ENCODE results near the gene TBC1D9B.

TBC1D9B gene

DNA sequence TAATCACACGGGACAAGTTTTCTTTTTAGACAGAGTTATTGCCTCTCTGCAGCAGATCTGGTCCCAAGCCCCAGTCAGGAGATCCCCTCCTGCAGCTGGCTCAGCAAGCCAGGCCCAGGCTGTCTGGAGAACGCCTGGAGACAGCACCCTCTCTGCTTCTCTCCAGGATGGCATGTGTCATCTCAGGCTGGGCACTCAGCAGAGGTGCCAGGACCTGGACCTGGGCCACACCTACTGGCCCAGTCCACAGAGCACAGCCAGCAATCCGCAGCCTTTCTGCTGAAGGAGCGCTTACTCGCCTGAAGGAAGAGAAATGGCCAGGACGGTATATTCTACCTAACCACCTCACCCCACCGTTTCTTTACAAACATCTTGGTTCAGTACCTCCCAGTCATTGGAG is 4.7 kb upstream of the TBC1D9B start:
- in situ Hi-C loops (cut with HindIII; ENCODE audit: low sequenced_read_pairs): no loop called here
- TF ChIP-seq, protein P1, sequence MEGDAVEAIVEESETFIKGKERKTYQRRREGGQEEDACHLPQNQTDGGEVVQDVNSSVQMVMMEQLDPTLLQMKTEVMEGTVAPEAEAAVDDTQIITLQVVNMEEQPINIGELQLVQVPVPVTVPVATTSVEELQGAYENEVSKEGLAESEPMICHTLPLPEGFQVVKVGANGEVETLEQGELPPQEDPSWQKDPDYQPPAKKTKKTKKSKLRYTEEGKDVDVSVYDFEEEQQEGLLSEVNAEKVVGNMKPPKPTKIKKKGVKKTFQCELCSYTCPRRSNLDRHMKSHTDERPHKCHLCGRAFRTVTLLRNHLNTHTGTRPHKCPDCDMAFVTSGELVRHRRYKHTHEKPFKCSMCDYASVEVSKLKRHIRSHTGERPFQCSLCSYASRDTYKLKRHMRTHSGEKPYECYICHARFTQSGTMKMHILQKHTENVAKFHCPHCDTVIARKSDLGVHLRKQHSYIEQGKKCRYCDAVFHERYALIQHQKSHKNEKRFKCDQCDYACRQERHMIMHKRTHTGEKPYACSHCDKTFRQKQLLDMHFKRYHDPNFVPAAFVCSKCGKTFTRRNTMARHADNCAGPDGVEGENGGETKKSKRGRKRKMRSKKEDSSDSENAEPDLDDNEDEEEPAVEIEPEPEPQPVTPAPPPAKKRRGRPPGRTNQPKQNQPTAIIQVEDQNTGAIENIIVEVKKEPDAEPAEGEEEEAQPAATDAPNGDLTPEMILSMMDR (IDR thresholded peaks at IDR 0.05; ENCODE audit: low read depth, low read length, missing control alignments): no peak
- no peak for DNase-seq (ENCODE audit: low read depth)
- H3K4me3 ChIP-seq (ENCODE audit: low read depth, low read length): no peak overlapping the region

DNA sequence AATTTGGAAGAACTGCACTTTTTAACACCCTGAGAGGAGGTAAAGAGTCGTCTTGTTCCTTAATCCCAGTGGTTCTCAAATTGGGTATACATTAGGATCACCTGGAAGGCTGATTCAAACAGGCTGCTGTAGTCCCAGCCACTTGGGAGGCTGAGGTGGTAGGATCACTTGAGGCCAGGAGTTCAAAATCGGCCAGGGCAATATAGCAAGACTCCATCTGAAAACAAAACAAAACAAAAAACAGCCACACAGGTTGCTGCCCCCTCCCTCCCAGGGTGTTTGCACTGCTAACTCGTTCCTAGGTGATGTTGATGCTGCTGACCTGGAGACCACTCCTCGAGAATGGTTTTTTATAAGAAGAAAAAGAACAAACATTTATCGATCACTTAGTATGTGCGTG is 1.5 kb upstream of the TBC1D9B start:
- TF ChIP-seq, protein P1 (IDR thresholded peaks at IDR 0.05; ENCODE audit: low read depth, low read length, missing control alignments): no peak
- DNase-seq (ENCODE audit: low read depth): no peak
- in situ Hi-C loops (cut with HindIII; ENCODE audit: low sequenced_read_pairs): no loop called here
- no peak overlapping the region for H3K4me3 ChIP-seq (ENCODE audit: low read depth, low read length)

DNA sequence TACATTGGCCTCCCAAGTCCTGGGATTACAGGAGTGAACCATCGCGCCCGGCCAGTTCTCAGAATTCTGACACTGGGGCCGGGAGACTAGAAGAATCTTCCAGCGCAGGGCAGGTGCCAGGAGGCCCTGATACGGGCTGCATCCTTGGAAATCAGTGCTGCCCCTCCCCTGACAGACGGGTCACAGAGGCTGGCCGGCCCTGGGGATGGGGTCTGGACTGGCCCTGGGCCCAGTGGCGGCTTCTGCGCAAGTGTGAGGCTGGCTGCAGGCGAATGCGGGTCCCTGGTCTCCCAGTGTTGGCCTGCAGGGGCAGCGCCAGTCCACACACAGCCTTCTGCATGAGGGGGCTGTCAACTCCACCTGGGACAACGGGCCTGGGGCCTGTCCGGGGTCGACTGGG is 831 bp upstream of the TBC1D9B start:
- DNase-seq (ENCODE audit: low read depth): no peak
- in situ Hi-C loops (cut with HindIII; ENCODE audit: low sequenced_read_pairs): no loop called here
- no peak overlapping the region for H3K4me3 ChIP-seq (ENCODE audit: low read depth, low read length)
- TF ChIP-seq, protein P1 (IDR thresholded peaks at IDR 0.05; ENCODE audit: low read depth, low read length, missing control alignments): peak; percentile 25

DNA sequence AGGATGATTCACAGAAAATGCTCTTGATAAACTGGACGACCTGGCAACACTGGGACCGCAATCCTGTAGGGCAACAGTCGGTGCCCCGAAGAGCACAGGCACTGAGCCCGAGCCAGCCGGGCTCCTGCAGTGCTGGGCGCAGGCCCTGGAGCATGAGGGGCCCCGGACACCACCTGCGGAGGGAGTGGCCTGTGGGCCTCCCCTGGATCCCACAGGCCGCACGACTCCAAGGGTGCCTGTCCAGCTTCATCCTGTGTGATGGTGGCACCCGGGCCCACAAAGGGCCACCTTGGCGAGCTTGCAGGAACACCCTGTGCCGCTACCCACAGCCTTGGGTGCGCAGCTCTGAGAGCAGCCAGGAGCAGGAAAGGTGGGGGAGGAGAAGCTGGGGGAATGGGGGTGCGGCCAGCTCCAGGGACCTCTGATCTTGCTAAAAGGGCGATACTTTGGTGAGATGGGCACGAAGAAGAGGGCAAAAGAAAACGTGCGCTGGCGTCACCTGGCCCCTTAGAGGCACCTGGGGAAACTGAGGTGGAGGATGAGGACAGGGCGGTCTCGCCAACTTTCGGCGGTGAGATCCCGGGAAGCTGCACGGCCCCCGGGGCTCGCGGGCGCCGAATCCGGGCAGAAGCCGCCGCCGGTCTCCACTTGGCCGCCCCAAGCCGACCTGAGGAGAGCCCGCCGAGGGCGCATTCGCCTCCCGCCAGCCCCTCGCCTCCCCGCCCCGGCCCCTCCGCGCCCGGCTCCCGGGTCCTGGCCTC is 722 bp downstream of the TBC1D9B start:
- TF ChIP-seq, protein P1 (IDR thresholded peaks at IDR 0.05; ENCODE audit: low read depth, low read length, missing control alignments): no peak
- in situ Hi-C loops (cut with HindIII; ENCODE audit: low sequenced_read_pairs): no loop called here
- DNase-seq (ENCODE audit: low read depth): no peak
- H3K4me3 ChIP-seq (ENCODE audit: low read depth, low read length): peak overlapping the region; percentile 65

DNA sequence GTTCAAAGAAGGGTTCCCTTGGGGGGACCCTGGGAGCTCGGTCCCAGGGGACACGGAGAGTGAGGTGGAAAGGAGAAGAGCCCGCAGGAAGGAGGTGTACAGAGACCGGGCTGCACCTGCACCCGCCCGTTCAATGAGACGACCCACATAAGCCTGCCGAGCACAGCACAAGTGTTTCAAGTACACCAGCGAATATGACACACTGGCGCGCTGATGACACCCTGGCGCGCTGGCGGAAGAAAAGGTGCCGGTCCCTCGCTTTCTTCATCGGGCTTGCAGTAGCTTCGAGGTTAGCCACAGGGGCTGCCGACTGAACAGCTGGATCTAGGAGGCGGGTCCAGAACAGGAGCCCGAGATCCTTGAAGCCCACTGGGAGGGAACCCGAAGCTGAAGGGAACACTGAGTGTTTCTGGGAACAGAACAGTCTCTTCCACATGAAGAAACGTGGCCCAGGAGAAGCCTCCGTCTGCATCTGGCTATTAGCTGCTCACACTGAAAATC is 1.4 kb downstream of the TBC1D9B start:
- in situ Hi-C loops (cut with HindIII; ENCODE audit: low sequenced_read_pairs): no loop called here
- H3K4me3 ChIP-seq (ENCODE audit: low read depth, low read length): peak overlapping the region; percentile 65
- no peak for DNase-seq (ENCODE audit: low read depth)
- TF ChIP-seq, protein P1 (IDR thresholded peaks at IDR 0.05; ENCODE audit: low read depth, low read length, missing control alignments): no peak

DNA sequence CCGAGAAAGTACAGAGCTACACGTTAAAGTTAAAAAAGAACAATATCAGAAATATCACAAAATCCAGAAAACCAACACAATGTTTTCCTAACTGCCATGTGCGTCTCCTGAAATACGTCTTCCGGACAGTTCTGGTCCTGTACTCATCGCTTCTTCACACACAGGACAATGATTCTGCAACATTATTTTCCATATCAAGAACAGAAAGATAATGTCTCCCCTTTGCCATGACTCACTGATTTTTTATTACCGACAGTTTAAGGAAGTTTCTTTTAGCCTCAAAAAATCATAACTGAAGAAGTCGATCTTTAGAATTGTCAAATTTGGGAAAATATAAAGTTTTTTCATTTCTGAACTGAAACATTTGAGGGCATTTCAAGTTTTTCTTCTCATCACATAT is 2.5 kb downstream of the TBC1D9B start:
- in situ Hi-C loops (cut with HindIII; ENCODE audit: low sequenced_read_pairs): no loop called here
- no peak overlapping the region for H3K4me3 ChIP-seq (ENCODE audit: low read depth, low read length)
- DNase-seq (ENCODE audit: low read depth): no peak
- TF ChIP-seq, protein P1 (IDR thresholded peaks at IDR 0.05; ENCODE audit: low read depth, low read length, missing control alignments): no peak

All from astrocyte of the cerebellum (primary cell).